ENCODE measurements around the gene UQCC3.
"Not testable (repeated sequence)": the region's sequence is repeated elsewhere in the genome, so short reads cannot be mapped to it uniquely, and the experiment has no call there.

Gene UQCC3

GRCh38 chr11:62649486-62649885, 22.0 kb upstream of the UQCC3 start:
- H3K9me3 ChIP-seq = no peaks in the 10 kb centered on the region
- no peak for DNase-seq
- TF ChIP-seq, protein P1, sequence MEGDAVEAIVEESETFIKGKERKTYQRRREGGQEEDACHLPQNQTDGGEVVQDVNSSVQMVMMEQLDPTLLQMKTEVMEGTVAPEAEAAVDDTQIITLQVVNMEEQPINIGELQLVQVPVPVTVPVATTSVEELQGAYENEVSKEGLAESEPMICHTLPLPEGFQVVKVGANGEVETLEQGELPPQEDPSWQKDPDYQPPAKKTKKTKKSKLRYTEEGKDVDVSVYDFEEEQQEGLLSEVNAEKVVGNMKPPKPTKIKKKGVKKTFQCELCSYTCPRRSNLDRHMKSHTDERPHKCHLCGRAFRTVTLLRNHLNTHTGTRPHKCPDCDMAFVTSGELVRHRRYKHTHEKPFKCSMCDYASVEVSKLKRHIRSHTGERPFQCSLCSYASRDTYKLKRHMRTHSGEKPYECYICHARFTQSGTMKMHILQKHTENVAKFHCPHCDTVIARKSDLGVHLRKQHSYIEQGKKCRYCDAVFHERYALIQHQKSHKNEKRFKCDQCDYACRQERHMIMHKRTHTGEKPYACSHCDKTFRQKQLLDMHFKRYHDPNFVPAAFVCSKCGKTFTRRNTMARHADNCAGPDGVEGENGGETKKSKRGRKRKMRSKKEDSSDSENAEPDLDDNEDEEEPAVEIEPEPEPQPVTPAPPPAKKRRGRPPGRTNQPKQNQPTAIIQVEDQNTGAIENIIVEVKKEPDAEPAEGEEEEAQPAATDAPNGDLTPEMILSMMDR (IDR thresholded peaks at IDR 0.05; ENCODE audit: low read depth, low read length) = no peak
- no peaks in the 10 kb centered on the region for H3K27me3 ChIP-seq
- H3K4me3 ChIP-seq (ENCODE audit: low read depth, low read length) = no peak overlapping the region
- H3K36me3 ChIP-seq = peaks cover 8% of the 10 kb centered on the region
- H3K4me1 ChIP-seq = no peaks in the 10 kb centered on the region

DNA sequence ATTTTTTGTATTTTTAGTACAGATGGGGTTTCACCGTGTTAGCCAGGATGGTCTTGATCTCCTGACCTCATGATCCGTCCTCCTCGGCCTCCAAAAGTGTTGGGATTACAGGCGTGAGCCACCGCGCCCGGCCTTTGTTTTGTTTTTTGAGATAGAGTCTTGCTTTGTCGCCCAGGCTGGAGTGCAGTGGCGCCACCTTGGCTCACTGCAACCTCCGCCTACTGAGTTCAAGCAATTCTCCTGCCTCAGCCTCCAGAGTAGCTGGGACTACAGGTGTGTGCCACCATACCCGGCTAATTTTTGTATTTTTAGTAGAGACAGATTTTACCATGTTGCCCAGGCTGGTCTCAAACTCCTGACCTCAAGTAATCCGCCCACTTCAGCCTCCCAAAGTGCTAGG, 21.2 kb upstream of the UQCC3 start:
- DNase-seq; H3K27me3 ChIP-seq; H3K4me3 ChIP-seq (ENCODE audit: low read depth, low read length); H3K4me1 ChIP-seq; H3K36me3 ChIP-seq; H3K9me3 ChIP-seq: not testable (repeated sequence)

DNA sequence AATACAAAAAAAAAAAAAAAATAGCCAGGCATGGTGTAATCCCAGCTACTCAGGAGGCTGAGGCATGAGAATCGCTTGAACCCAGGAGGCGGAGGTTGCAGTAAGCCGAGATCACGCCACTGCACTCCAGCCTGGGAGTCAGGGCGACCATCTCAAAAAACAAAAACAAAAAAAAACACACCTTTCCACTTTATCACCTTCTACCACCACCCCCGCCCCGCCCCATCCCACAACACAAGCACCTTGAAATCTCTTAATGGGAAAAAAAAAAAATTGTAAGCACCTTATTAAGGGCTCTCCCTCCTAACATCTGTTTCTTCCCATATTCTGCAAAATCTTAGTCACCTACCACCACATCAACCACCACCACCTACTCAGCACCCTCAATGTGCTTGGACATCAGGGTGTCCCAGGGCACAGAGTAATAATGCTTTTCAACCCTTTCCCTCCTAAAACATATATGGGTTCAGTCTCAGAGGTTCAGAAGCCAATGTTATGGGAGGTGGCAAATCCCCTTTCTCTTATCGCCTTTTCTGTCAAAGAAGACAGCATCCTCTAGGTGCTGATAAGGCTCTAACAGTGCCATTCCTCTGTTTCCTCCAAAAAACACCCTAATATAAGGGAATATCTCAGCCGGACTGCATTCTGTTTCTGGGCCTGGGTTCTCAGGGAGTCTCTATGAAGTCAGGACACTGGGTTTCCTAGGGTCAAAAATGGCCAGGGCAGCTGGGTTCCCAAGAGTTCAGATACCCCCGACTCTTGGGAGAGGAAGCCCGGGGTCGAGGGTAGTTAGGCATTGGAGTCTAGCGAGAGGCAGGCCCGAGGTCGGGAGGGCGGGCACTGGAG, 19.1 kb upstream of the UQCC3 start:
- H3K4me3 ChIP-seq (ENCODE audit: low read depth, low read length) = peak overlapping the region; percentile 86
- TF ChIP-seq, protein P1 (IDR thresholded peaks at IDR 0.05; ENCODE audit: low read depth, low read length) = no peak
- H3K9me3 ChIP-seq = no peaks in the 10 kb centered on the region
- H3K36me3 ChIP-seq = peaks cover 5% of the 10 kb centered on the region; the same call in 1 of the 2 replicates
- no peaks in the 10 kb centered on the region for H3K27me3 ChIP-seq
- no peak for DNase-seq
- H3K4me1 ChIP-seq = no peaks in the 10 kb centered on the region

GRCh38 chr11:62654297-62654696, 17.2 kb upstream of the UQCC3 start:
- DNase-seq = no peak
- Histone ChIP-seq H3K27me3 (no peaks in the 10 kb centered on the region), H3K36me3 (peaks cover 4% of the 10 kb centered on the region; the same call in 1 of the 2 replicates), H3K4me3 (ENCODE audit: low read depth, low read length) (no peak overlapping the region), H3K4me1 (no peaks in the 10 kb centered on the region), H3K9me3 (no peaks in the 10 kb centered on the region)
- TF ChIP-seq, protein P1 (IDR thresholded peaks at IDR 0.05; ENCODE audit: low read depth, low read length) = no peak

- H3K27me3 ChIP-seq = no peaks in the 10 kb centered on the region
- no peaks in the 10 kb centered on the region for H3K4me1 ChIP-seq
- no peaks in the 10 kb centered on the region for H3K9me3 ChIP-seq
- DNase-seq = no peak
- H3K4me3 ChIP-seq (ENCODE audit: low read depth, low read length) = no peak overlapping the region
- no peaks in the 10 kb centered on the region for H3K36me3 ChIP-seq
- TF ChIP-seq, protein P1 (IDR thresholded peaks at IDR 0.05; ENCODE audit: low read depth, low read length) = no peak
Observed at GRCh38 chr11:62656796-62657429, 14.6 kb upstream of the UQCC3 start.

- DNase-seq = peak; percentile 45
- TF ChIP-seq, protein P1 (IDR thresholded peaks at IDR 0.05; ENCODE audit: low read depth, low read length) = no peak
- peak overlapping the region; percentile 93 for H3K4me3 ChIP-seq (ENCODE audit: low read depth, low read length)
- peaks cover 27% of the 10 kb centered on the region for H3K36me3 ChIP-seq
- H3K27me3 ChIP-seq = no peaks in the 10 kb centered on the region
- H3K4me1 ChIP-seq = no peaks in the 10 kb centered on the region
- no peaks in the 10 kb centered on the region for H3K9me3 ChIP-seq
Observed at GRCh38 chr11:62664405-62665074, 6.9 kb upstream of the UQCC3 start.
